ENCODE measurements around the gene CLEC7A.

GRCh38 chr12:10147714-10148403, 17.9 kb upstream of the CLEC7A start:
- TF ChIP-seq POLR2AphosphoS5 (IDR thresholded peaks at IDR 0.05; ENCODE audit: low read depth, low read length) = no peak
- no peak for TF ChIP-seq POLR2A (IDR thresholded peaks at IDR 0.05; ENCODE audit: low read depth, low read length)
- no peak for TF ChIP-seq TAF1 (IDR thresholded peaks at IDR 0.05; ENCODE audit: borderline replicate concordance, low read depth, low read length)

Data from GM12892 (cell line).